NCI-H82 treated with DMSO at 0.1 percent for 48 hours (cell line): ENCODE results near the gene MED27.
"Not testable (repeated sequence)": the region's sequence is repeated elsewhere in the genome, so short reads cannot be mapped to it uniquely, and the experiment has no call there.

ENCODE experiments used
- DNase-seq: peaks from one replicate; lab custom pipeline; 2025; ENCODE audit not compliant: unreplicated experiment; lab: John Stamatoyannopoulos, UW

The MED27 gene

DNA sequence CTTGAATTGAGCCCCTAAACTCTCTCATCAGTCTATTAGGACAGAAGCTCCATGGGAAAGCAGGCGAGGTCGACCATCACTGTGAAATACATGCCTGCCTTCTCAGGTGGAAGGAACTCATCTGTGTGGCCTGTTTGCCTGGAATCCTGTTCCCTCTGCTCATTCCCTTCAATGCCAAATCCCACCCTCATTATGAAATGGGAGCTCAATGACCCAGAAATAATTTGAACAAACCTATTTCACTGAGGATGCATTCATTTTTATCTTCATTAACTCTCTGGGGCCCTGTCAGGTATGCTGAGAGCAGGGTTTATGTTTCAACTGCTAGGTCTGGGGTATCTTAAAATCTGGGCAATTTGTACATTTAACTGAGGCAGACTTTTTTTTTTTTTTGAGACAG lies 142.2 kb downstream of the MED27 start:
- DNase-seq = no peak

DNA sequence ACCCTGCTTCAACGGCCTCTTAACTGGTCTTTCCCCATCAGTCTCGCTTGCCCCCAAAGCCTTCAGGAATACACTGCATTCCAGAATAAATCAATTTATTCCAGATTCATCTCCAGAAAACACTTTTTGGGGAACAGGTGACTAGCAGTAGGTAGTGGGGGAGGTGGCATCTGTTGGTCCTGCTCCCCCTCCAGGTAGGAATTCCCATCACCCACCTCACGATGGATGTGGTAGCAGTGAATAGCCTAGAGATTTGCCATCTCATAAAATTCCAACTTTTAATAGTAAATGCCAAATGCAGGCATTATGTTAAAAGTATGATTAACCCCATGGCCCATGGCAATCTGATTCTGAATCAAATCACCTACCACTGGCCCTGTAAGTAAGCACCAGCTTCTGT lies 142.7 kb downstream of the MED27 start:
- no peak for DNase-seq

DNA sequence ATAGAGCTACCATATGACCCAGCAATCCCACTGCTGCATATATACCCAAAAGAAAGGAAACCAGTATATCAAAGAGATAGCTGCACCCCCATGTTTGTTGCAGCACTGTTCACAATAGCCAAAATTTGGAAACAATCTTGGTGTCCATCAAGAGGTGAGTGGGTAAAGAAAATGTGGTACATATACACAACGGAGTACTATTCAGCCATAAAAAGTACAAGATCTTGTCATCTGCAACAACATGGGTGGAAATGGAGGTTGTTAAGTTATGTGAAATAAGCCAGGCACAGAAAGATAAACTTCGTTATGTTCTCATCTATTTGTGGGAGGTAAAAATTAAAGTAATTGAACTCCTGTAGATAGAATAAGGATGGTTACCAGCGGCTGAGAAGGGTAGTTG lies 145.0 kb downstream of the MED27 start:
- DNase-seq = no peak

DNA sequence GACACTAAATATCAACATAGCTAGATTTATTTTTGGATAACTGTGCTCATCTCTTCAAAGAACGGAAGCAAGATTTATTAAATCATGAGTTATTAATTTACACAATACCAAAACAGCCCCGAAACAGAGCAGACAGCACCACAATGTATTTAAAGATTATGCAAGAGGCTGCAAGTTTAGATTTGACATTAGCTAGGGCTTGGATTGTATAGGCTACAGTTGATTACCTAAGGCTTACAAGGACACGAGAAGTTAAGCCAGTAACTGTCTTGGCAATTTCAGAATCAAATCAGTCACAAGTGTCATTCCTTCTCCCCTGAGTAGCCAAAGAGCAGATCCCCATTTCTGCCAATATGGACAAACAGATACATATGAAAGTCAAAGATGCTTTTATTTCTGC lies 152.6 kb downstream of the MED27 start:
- no peak for DNase-seq

DNA sequence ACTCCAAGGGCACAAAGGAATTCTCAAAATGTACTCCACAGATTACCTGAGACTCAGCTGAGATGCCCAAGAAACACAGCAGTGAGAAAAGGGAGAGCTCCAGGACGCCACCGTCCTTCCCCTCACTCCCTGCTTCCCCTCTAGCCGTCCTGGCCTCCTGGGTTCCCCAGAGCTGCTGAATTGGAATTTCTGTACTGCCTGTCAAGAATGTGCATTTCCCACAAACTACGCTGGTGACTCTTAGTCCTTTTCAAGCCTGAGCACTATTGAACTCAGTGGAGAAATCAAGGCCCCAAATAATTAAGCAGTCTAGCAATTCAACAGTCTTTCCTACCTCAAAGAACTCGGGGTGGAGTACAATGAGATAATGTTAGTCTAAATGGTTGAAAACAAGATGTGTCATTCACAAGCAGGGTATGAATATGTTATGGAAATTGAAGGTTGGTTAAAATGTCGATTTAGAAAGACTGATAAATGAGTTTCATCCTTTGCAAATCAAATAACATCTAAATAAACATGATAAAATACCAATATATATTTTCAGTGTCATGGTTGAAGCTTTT lies 153.2 kb downstream of the MED27 start:
- DNase-seq = no peak

DNA sequence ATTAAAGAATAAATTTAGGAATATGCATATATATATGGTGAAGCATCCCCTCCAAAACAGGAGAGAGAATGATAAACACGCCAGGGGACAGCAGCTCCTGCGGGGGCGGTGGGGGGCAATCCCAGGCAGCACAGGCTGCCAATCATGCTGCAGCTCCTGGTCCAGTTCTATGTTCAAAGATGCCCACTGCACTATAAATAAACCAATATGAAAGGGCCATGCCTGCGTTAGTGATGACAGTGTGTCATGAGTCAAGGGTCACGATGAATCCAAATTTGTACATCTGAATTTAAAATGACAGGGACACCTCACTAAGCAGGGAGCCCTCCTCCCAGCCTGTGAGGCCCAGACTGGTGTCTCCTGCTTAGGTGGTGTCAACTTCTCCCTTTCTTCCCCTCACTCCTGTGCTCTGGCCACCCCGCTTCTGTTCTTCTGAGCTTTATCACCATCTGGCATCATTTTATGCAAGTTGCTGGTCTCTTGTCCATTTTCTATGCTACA lies 153.9 kb downstream of the MED27 start:
- no peak for DNase-seq

DNA sequence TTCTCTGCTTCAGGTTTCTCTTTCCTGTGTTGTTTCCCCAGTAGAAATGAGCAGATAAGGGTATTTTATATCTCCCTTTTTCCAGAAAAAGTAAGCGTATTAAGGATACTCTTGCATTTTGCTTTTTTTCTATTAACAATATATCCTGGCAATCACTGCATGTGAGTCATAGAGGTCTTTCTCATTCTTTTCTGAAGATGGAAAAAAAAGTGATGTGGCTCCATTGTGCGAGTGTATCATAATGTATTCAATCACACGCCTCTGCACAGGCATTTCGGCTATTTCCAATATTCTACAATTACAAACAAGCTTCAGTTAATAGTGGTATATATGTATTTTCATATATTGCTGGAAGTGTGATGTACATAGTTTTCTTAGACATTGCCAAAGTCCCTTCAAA lies 155.9 kb downstream of the MED27 start:
- DNase-seq = no peak

DNA sequence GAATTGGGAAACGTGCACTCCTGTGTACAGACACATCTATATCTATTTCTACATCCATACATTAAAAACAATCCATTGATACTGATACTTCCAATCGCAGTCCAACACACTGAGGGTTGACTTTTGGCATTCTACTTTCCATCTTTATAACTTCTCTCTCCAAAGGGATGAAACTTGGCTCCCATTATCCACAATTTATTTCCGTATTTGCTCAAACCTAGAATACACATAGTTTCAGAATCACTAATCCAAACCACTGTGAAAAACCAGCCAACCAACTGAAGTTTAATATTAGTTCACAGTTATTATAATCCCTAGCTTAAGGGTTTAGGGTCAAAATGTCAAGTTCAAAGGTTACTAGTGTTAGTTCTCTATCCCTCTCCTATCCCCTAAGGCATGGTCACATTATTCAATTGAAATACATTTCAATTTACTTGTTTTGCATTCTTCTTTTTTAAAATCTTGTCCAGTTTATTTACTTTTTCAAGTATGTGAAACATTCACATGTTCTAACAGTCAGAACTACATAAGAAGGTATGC lies 156.5 kb downstream of the MED27 start:
- no peak for DNase-seq

DNA sequence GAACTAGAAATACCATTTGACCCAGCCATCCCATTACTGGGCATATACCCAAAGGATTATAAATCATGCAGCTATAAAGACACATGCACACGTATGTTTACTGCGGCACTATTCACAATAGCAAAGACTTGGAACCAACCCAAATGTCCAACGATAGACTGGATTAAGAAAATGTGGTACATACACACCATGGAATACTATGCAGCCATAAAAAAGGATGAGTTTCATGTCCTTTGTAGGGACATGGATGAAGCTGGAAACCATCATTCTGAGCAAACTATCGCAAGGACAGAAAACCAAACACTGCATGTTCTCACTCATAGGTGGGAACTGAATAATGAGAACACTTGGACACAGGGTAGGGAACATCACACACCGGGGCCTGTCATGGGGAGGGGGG lies 158.0 kb downstream of the MED27 start:
- DNase-seq = not testable (repeated sequence)

DNA sequence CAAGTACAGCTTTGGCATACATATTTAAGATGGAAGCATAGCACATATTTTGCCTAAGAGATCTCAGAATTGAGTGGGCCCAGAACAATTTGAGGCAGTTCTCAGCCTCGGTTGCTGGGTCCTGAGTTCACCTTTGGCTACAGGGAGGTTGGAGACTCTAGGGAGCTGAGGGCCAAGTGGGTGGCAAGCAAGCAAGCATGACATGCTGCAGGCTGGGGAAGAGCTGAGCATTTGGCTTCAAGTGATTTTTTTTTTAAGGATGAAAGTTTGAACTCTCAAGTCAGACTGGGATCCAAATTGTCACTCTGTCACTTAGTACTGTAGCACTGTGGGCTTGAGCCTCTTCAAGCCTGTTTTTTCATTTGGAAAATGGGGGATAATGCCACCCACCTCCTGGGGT lies 160.5 kb downstream of the MED27 start:
- DNase-seq = no peak

DNA sequence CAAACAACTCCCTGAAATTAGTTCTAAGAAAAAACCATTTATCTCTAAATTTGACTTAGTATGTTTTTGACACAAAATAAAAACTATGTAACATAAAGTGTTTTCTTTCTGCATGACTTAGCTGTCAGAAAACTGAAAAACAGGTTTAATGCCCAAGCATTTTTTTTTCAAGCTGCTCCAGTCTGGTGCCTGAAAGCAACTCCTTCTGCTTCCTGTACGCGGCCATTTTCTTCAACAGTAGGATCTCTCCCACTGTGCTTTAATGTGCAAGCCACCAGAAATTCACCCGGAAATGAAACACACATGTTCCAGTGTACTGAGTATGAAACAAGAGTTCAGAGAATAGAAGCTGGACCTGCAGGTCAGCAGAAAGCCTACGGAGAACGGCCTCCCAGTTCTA lies 161.2 kb downstream of the MED27 start:
- DNase-seq = no peak

DNA sequence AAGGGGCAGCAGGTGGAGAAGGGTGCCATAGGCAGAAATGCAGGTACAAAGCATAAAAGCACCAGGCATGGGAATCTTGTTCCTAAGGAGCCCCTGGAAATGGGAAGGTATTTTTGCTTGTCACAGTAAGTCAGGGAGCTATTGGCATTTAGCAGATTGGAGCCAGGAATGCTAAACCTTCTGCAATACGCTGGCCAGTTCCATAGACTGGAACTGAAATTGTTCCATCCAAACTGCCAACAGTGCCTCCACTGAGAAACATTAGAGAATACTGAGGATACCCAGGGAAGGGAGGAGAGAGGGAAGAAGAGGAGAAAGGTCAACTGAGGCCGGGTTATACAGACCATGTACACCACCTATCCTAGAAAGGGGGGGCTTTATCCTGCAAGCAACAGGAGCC lies 162.7 kb downstream of the MED27 start:
- DNase-seq = no peak

DNA sequence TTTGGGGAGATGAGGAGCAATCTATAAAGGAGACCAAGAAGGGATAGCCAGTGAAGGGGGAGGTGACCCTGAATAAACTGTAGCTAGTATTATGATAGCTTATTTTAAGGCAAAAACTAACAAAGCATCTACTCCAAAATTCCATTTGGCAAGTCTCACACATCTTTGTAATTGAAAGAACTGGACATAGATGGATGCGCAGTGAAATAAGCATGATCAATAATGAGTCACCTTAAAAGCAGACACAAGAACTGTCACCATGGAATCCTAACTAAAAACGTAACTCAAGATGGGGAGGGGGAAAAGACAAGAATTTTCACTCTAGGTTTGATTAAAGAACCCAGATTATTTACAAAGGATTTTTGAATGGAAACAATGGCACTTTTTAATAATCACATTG lies 164.5 kb downstream of the MED27 start:
- no peak for DNase-seq

DNA sequence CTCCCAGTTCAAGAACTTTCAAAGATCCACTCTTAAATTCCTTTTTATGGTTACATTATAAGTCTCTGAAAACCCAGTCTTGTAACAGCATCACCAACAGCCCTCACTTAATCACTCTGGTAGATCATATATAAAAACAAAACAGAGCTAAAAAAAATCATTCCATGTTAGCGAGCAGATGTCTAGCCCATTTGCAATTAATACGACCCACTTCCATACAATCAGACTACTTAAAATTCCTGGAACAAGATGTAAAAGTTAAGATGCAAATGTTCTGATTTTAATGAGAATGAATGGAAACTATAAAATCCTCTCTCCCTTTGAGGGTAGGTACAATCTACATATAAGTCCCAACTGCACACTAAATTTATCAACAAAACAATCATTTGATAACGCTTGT lies 167.0 kb downstream of the MED27 start:
- no peak for DNase-seq

DNA sequence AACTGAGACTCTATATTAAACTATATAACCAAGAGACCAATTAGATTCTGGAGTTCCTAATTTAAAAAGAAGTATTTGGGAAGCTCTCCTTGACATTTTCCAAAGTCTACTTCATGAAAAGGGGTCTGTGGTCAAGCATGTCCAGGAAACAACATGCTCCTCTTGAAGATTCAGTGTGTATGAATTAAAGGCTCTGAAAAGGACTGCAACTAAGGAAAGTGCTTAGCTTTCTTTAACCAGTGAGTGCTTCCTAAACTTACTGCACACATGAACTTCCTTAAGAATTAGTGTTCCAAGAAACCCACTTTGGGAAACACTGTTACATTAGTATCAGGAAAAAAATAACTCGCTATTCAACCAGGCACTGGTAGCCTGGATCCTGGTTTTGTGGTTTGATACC lies 167.6 kb downstream of the MED27 start:
- DNase-seq = no peak

DNA sequence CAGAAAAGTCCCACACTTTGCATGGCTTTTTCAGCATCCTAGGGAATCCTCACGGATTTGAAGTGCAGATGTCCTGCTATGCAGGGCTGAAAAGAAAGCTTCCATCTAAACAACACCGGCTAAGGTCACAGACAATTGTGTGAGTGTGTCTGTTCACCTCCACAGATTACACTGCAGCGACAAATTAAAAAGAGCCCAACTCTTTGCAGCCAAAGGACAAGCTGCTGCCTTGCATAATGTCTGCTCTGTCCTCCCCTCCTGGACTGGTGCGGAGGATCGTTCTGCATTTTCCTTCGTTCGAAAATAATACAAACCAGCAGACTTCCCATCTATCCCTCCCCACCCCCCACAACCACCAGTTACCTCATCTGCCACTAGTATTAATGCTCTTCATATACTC lies 169.1 kb downstream of the MED27 start:
- DNase-seq = no peak

DNA sequence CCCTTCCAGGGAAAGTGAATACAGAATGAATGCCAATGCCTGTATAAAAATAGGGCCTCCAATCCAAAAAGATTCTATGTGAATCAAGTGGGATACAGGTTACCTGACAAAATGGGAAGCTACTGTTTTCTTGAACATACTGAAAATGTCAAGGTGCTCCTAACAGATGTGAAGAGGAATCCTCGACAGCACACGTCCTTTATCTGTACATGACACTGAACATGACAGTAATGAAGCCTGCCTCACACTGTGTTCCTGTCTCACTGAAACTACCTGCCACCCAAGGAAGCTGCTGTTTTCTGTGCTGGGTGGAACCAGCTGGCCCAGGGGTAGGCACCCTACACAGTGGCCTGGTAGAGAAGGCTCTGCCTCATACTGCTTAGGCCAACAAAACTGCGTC lies 174.5 kb downstream of the MED27 start:
- DNase-seq = no peak

DNA sequence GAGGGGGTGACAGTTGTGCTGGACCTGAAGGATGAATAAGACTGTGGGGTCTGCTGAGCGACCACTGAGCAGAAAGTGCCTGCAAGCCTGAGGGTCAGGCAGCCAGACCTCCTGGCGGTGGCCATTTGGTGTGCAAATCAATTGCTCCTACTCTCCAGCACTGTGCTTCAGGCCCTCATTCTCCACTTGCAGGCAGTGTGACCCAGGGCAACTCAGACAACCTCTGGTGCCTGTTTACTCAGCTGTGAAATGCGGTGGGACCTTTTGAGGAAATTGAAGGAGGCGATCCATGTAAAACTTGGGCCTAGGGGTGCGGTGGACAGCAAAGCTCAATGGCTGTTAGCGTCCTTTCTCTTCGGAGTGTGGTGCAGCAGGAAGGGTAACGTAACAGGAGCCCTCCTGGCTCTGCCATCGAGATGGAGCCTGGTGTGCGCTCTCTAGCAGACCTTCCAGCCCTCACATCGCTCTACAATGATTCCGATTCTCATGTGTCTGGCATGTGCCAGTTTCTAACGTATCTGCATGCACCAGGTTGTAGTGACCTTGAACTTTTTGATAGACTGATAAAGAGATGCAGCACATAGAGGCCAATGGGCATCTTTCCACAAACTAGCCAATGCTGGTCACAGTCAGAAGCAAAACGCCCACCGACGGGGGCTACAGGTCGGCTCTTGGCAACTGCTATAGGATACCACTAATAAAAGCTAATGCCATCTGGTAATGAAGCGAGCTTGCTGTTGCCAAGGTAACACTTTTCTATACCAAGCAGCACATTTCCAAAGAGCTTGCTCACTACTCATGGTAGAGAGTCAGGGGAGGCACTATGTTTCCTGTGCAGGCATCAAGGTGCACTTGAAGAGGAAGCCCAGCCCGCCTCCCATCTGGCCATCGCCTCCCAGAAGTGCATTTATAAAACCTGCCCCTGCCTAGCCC lies 180.1 kb downstream of the MED27 start:
- no peak for DNase-seq

DNA sequence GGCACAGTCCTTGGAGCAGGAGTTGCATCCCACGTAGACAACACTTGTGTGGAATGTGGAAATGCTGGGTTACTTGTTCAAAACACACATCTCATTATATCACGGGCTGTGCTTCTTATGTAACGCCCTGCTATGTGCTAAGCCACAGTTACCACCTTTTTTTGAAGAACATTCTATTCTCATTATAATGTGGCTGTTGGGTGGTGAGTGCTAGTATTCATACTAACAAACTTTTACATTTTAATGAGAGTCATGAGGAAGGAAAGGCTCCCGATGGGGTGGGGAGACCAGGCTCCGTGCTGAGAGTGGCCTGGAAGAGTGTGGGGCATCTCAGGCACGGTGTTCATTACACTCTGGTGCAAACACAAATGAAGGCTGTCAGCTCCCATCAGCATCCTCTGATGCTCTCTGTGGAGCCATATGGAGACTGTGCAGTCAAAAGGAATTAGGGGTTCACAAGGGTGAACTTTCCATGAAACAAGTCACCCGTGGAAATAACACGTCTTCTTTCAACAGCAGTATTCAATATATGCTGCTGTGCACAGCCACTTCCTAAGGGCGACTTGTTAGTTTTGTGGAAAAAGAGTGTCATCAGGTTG lies 186.7 kb downstream of the MED27 start:
- no peak for DNase-seq

DNA sequence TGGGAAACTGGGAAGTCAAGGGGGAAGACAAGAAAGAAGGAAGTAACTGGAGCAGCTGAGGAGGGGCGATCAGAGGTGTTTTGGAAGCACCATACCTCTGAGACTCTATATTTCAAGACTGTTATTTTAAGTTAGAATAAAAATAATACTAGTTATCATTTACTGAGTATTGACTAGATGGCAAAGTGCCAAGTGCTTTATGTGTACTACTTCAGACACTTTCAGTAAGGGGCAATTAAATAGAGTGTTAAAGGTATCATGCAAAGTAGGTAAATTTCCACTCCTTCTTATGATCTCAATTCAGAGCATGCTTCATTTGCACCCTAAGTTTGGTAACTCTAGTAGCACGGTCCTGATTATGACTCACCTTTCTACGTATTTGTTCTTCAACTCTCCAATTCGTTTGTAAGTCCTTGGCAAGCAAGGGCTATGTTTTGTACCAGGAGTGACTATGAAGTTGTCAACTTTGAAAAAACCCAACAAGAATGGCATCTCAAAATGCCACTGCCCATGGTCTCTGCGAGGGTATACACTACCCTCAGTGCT lies 187.4 kb downstream of the MED27 start:
- DNase-seq = no peak

DNA sequence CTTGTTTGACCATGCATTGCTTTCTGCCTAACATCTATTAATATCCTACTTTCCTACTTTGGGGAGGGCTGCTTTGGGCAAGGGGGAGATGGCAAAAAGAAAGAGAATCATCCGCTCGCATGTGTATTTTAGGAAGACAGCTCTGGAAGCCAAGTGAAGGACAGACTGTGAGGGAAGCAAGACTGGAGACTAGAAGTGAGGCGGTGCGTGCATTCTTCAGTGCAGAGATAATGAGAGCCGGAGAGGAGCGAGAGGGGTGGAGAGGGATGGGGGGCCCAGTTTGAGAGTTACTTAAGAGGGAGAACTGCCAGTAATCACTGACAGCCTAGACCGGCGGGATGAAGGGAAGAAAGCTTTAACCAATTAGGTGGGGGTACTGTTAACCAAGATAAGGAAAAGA lies 188.1 kb downstream of the MED27 start:
- DNase-seq = no peak
